T1000 (cell line): Measurements from ENCODE around the gene SHROOM3.
"Not testable (repeated sequence)": the region's sequence is repeated elsewhere in the genome, so short reads cannot be mapped to it uniquely, and the experiment has no call there.

Experiments
- DNase-seq: peaks from one replicate; lab custom pipeline; 2025; ENCODE audit warnings: mixed read lengths; lab: John Stamatoyannopoulos, UW

SHROOM3 gene

GRCh38 chr4:76445911-76446310 is 10.9 kb downstream of the SHROOM3 start:
- DNase-seq: no peak

- no peak for DNase-seq
Measured at GRCh38 chr4:76447393-76447851, 12.4 kb downstream of the SHROOM3 start.

- DNase-seq: no peak
Measured at GRCh38 chr4:76448211-76448610, 13.2 kb downstream of the SHROOM3 start.

- DNase-seq: no peak
Measured at GRCh38 chr4:76449362-76449767, 14.3 kb downstream of the SHROOM3 start.

GRCh38 chr4:76449833-76450232 is 14.8 kb downstream of the SHROOM3 start:
- DNase-seq: no peak

GRCh38 chr4:76453232-76453631 is 18.2 kb downstream of the SHROOM3 start:
- no peak for DNase-seq

GRCh38 chr4:76454073-76454472 is 19.0 kb downstream of the SHROOM3 start:
- DNase-seq: not testable (repeated sequence)

GRCh38 chr4:76457885-76458284 is 22.9 kb downstream of the SHROOM3 start:
- no peak for DNase-seq

- no peak for DNase-seq
Measured at GRCh38 chr4:76458297-76458696, 23.3 kb downstream of the SHROOM3 start.

- no peak for DNase-seq
Measured at GRCh38 chr4:76458825-76459224, 23.8 kb downstream of the SHROOM3 start.

GRCh38 chr4:76459291-76459723 is 24.3 kb downstream of the SHROOM3 start:
- DNase-seq: no peak

GRCh38 chr4:76463568-76463967 is 28.5 kb downstream of the SHROOM3 start:
- DNase-seq: no peak

GRCh38 chr4:76470064-76470463 is 35.0 kb downstream of the SHROOM3 start:
- no peak for DNase-seq

- no peak for DNase-seq
Measured at GRCh38 chr4:76470532-76470931, 35.5 kb downstream of the SHROOM3 start.

- no peak for DNase-seq
Measured at GRCh38 chr4:76476571-76476970, 41.5 kb downstream of the SHROOM3 start.

GRCh38 chr4:76484654-76485053 is 49.6 kb downstream of the SHROOM3 start:
- DNase-seq: no peak

- DNase-seq: no peak
Measured at GRCh38 chr4:76485450-76485849, 50.4 kb downstream of the SHROOM3 start.

- DNase-seq: no peak
Measured at GRCh38 chr4:76486588-76487276, 51.7 kb downstream of the SHROOM3 start.

GRCh38 chr4:76487621-76488020 is 52.6 kb downstream of the SHROOM3 start:
- no peak for DNase-seq

GRCh38 chr4:76488455-76488854 is 53.4 kb downstream of the SHROOM3 start:
- DNase-seq: no peak

GRCh38 chr4:76488888-76489685 is 54.1 kb downstream of the SHROOM3 start:
- DNase-seq: no peak

- no peak for DNase-seq
Measured at GRCh38 chr4:76489686-76490161, 54.7 kb downstream of the SHROOM3 start.

- no peak for DNase-seq
Measured at GRCh38 chr4:76492055-76492454, 57.0 kb downstream of the SHROOM3 start.
